ENCODE results near the gene GIPC3. TPM values are rescaled to one million over a fixed set of nuclear protein-coding genes. Genes with fewer than 3 reads are reported as not detected.

The GIPC3 gene
- polyA plus RNA-seq, 1 of the 3 experiments (the other 2 are of a cell fraction): 0.20 TPM

DNA sequence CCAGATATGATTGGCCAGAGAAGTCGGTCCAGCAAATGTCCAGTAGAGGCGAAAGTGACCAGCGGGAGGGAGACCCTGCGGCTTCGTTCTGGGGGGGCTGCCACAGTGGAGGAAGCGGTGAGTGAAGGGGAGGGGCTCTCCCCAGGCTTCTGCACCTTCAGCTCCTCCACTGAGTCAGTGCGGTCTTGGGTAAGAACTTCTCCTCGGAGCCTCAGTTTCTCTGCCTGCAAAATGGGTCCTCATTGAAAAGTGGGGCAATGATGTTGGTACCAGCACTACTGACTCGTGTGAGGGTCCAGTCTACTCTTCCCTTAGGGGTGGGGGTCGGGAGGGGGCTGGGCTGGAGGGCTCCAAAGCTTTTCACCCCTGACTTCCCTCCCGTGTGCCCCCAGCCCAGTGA is 4.2 kb downstream of the GIPC3 start:
- no peak for TF ChIP-seq PBX3 (IDR thresholded peaks at IDR 0.05)
- no peak for TF ChIP-seq TAF1 (IDR thresholded peaks at IDR 0.05; ENCODE audit: borderline replicate concordance, low read depth, low read length)
- TF ChIP-seq FOXJ3 (CRISPR knock-in tag; IDR thresholded peaks at IDR 0.05): no peak
- TF ChIP-seq, protein P1, sequence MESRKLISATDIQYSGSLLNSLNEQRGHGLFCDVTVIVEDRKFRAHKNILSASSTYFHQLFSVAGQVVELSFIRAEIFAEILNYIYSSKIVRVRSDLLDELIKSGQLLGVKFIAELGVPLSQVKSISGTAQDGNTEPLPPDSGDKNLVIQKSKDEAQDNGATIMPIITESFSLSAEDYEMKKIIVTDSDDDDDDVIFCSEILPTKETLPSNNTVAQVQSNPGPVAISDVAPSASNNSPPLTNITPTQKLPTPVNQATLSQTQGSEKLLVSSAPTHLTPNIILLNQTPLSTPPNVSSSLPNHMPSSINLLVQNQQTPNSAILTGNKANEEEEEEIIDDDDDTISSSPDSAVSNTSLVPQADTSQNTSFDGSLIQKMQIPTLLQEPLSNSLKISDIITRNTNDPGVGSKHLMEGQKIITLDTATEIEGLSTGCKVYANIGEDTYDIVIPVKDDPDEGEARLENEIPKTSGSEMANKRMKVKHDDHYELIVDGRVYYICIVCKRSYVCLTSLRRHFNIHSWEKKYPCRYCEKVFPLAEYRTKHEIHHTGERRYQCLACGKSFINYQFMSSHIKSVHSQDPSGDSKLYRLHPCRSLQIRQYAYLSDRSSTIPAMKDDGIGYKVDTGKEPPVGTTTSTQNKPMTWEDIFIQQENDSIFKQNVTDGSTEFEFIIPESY (IDR thresholded peaks at IDR 0.05; ENCODE audit: borderline replicate concordance, low read depth): no peak
- no peak for TF ChIP-seq USF1 (IDR thresholded peaks at IDR 0.05; ENCODE audit: borderline replicate concordance, low read depth)
- no peak for TF ChIP-seq SIN3A (IDR thresholded peaks at IDR 0.05; ENCODE audit: borderline replicate concordance, low read depth, low read length)
- TF ChIP-seq ELF1 (IDR thresholded peaks at IDR 0.05): no peak
- no peak for TF ChIP-seq TCF12 (IDR thresholded peaks at IDR 0.05)
- no peak for TF ChIP-seq GABPA (IDR thresholded peaks at IDR 0.05; ENCODE audit: low read depth)
- TF ChIP-seq RCOR1 (IDR thresholded peaks at IDR 0.05; ENCODE audit: low read length): no peak
- no peak for TF ChIP-seq CHD2 (IDR thresholded peaks at IDR 0.05; ENCODE audit: low read length, partially characterized antibody)

GRCh38 chr19:3589949-3590348 is 4.7 kb downstream of the GIPC3 start:
- Histone ChIP-seq H4K20me1 (ENCODE audit: insufficient read depth) (no peaks in the 10 kb centered on the region), H3K27me3 (ENCODE audit: insufficient read depth) (no peaks in the 10 kb centered on the region), H2AFZ (ENCODE audit: low read depth) (no peak overlapping the region), H3K79me2 (ENCODE audit: insufficient read depth) (no peaks in the 10 kb centered on the region), H3K36me3 (replicated peaks in 1 of 2; ENCODE audit: control insufficient read depth in 1 of 2, insufficient read depth in 2 of 2, low read length in 1 of 2) (no peaks in the 10 kb centered on the region), H3K4me2 (no peak overlapping the region), H3F3A (replicated peaks; ENCODE audit: insufficient read depth) (peaks cover 13% of the 10 kb centered on the region), H3K4me3 (ENCODE audit: low read depth in 2 of 2, low read length in 1 of 2) (no peak overlapping the region), H3K9ac (no peak overlapping the region), H3K27ac (ENCODE audit: low read depth in 2 of 2, low read length in 1 of 2) (no peak overlapping the region), H3K9me2 (no peaks in the 10 kb centered on the region), H3K4me1 (ENCODE audit: control insufficient read depth in 1 of 2, insufficient read depth in 2 of 2, low read depth in 1 of 2, low read length in 1 of 2) (peaks cover 0 to 7% of the 10 kb centered on the region in 2 experiments; a peak in 1 of 4 replicates), H3K9me3 (no peaks in the 10 kb centered on the region)
- ChIA-PET POLR2A (no interaction called here), CTCF (interaction anchor here (0.6 to 1.1 kb wide), 3 partner anchors 64 to 285 kb away, joined by 3 to 4 read pairs (median 4); no protein-coding TSS in a partner anchor)
- WGBS (ENCODE audit: low lambda C conversion rate): 86% methylated on average over 13 of the region's 22 CpGs
- DNase-seq: no peak
- TF ChIP-seq USF1 (IDR thresholded peaks at IDR 0.05; ENCODE audit: borderline replicate concordance, low read depth): no peak
- no peak for TF ChIP-seq PBX3 (IDR thresholded peaks at IDR 0.05)
- no peak for TF ChIP-seq FOSL2 (IDR thresholded peaks at IDR 0.05; ENCODE audit: borderline replicate concordance, low read depth)
- TF ChIP-seq EP300 (IDR thresholded peaks at IDR 0.05; ENCODE audit: borderline replicate concordance in 1 of 2, low read depth in 1 of 2, low read length in 1 of 2): no peak
- no peak for TF ChIP-seq MEF2A (IDR thresholded peaks at IDR 0.05; ENCODE audit: borderline replicate concordance, low read depth)
- TF ChIP-seq RAD21 (IDR thresholded peaks at IDR 0.05; ENCODE audit: low read length): no peak
- no peak for TF ChIP-seq NFIC (IDR thresholded peaks at IDR 0.05; ENCODE audit: borderline replicate concordance)
- no peak for TF ChIP-seq YY1 (IDR thresholded peaks at IDR 0.05; ENCODE audit: low read depth)
- no peak for TF ChIP-seq POLR2AphosphoS5 (IDR thresholded peaks at IDR 0.05; ENCODE audit: low read depth, low read length)

More for the DNA sequence above, 4.2 kb downstream of the GIPC3 start:
- H3K36me3 ChIP-seq (replicated peaks in 1 of 2; ENCODE audit: control insufficient read depth in 1 of 2, insufficient read depth in 2 of 2, low read length in 1 of 2): no peaks in the 10 kb centered on the region
- H4K20me1 ChIP-seq (ENCODE audit: insufficient read depth): no peaks in the 10 kb centered on the region
- H3K4me1 ChIP-seq (ENCODE audit: control insufficient read depth in 1 of 2, insufficient read depth in 2 of 2, low read depth in 1 of 2, low read length in 1 of 2): peaks cover 0 to 7% of the 10 kb centered on the region in 2 experiments; a peak in 1 of 4 replicates
- H3K4me2 ChIP-seq: no peak overlapping the region
- peaks cover 13% of the 10 kb centered on the region for H3F3A ChIP-seq (replicated peaks; ENCODE audit: insufficient read depth)
- 37% methylated on average over 10 of the region's 11 CpGs for WGBS (ENCODE audit: low lambda C conversion rate)
- H3K4me3 ChIP-seq (ENCODE audit: low read depth in 2 of 2, low read length in 1 of 2): no peak overlapping the region
- ChIA-PET POLR2A (no interaction called here), CTCF (interaction anchor here (0.6 to 1.0 kb wide), 2 partner anchors 64 to 285 kb away, joined by 3 to 4 read pairs; no protein-coding TSS in a partner anchor)
- no peak overlapping the region for H3K9ac ChIP-seq
- no peak overlapping the region for H3K27ac ChIP-seq (ENCODE audit: low read depth in 2 of 2, low read length in 1 of 2)
- no peaks in the 10 kb centered on the region for H3K9me3 ChIP-seq
- H2AFZ ChIP-seq (ENCODE audit: low read depth): no peak overlapping the region
- no peaks in the 10 kb centered on the region for H3K27me3 ChIP-seq (ENCODE audit: insufficient read depth)
- no peak for DNase-seq
- no peaks in the 10 kb centered on the region for H3K9me2 ChIP-seq
- no peaks in the 10 kb centered on the region for H3K79me2 ChIP-seq (ENCODE audit: insufficient read depth)

Measured in SK-N-SH (cell line).